Suprapubic skin (tissue), 4 donors: ENCODE results near the gene NLRX1. TPM values are rescaled to one million over a fixed set of nuclear protein-coding genes. Genes with fewer than 3 reads are reported as not detected.
"Not testable (repeated sequence)": the region's sequence is repeated elsewhere in the genome, so short reads cannot be mapped to it uniquely, and the experiment has no call there.

Experiments
- DNase-seq, 2 donors: peaks; one replicate each; pipeline ENCODE4 v3.0.0-alpha.2; 2019; ENCODE audit warnings: low spot score in 2 of 2
- H3K27ac ChIP-seq: fragments of 200-600 bp; sonication (generic); one replicate; pipeline ENCODE4 v1.5.1; 2019
- H3K27me3 ChIP-seq: fragments of 200-600 bp; sonication (generic); one replicate; pipeline ENCODE4 v1.5.1; 2019
- H3K36me3 ChIP-seq: fragments of 200-600 bp; sonication (generic); one replicate; pipeline ENCODE4 v1.5.1; 2019
- H3K4me1 ChIP-seq: fragments of 200-600 bp; sonication (generic); one replicate; pipeline ENCODE4 v1.5.1; 2019
- H3K4me3 ChIP-seq: fragments of 200-600 bp; sonication (generic); one replicate; pipeline ENCODE4 v1.5.1; 2019; ENCODE audit warnings: mild to moderate bottlenecking
- H3K9me3 ChIP-seq: fragments of 200-600 bp; sonication (generic); one replicate; pipeline ENCODE4 v1.5.1; 2019
- EP300 ChIP-seq: sonication (generic); formaldehyde crosslinking; IDR thresholded peaks from one replicate; pipeline ENCODE4 v1.6.1; 2017; ENCODE audit warnings: antibody characterized with exemption
- POLR2A ChIP-seq, 2 donors: fragments of 450-650 bp; IDR thresholded peaks; one replicate each; pipeline ENCODE4 v1.6.1; 2017; ENCODE audit warnings: antibody characterized with exemption in 2 of 2, mild to moderate bottlenecking in 2 of 2, moderate library complexity in 2 of 2
- POLR2AphosphoS5 ChIP-seq, 3 donors: sonication (generic); formaldehyde crosslinking; IDR thresholded peaks; one replicate each; pipeline ENCODE4 v1.6.1; 2017; ENCODE audit warnings: antibody characterized with exemption in 3 of 3
- WGBS: methylation state at CpG from one replicate; pipeline ENCODE4 v1.1.5; 2018; 5-methylcytosine and 5-hydroxymethylcytosine counted together
- total RNA-seq, 4 donors: library from RNA; depleted of rRNA; stranded (reverse); fragments of >200 nt; gene quantifications; one replicate each; pipeline ENCODE4 v1.1.0, GENCODE V29; 2016
- TF ChIP-seq, protein P1 (sequence below), 2 donors: fragments of 200-600 bp in 1 of 2; fragments of 450-650 bp in 1 of 2; sonication (generic) in 1 of 2; IDR thresholded peaks; one replicate each; pipeline ENCODE4 v1.5.1; 2016 to 2019; ENCODE audit warnings: antibody characterized with exemption in 2 of 2, mild to moderate bottlenecking in 1 of 2, moderate library complexity in 1 of 2

Gene NLRX1
- total RNA-seq, 4 donors from 2014 or later: 20.7 to 31.5 (median 30.4) TPM

DNA sequence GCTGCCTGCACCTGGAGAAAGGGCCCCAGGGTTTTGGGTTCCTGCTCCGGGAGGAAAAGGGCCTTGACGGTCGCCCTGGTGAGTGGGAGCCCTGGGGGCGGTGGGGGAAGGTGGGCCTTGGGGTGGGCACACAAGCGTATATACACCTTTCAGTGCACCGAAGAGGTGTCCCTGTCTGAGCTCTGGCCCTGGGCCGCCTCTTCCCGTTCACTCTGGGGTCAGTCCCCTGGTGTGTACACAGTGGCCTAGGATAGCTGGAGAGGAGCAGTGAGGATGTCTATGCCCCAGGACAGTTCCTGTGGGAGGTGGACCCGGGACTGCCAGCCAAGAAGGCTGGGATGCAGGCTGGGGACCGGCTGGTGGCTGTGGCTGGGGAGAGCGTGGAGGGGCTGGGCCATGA, 19.5 kb downstream of the NLRX1 start:
- Histone ChIP-seq H3K4me1 (no peaks in the 10 kb centered on the region), H3K4me3 (no peak overlapping the region)
- 90% methylated on average over 5 of the region's 11 CpGs for WGBS

GRCh38 chr11:119188887-119189286, 20.4 kb downstream of the NLRX1 start:
- Histone ChIP-seq H3K36me3 (peaks cover 2% of the 10 kb centered on the region), H3K4me1 (no peaks in the 10 kb centered on the region), H3K9me3 (no peaks in the 10 kb centered on the region), H3K27ac (no peak overlapping the region), H3K27me3 (no peaks in the 10 kb centered on the region), H3K4me3 (no peak overlapping the region)
- WGBS: 83% methylated on average over 8 of the region's 8 CpGs
- TF ChIP-seq EP300 (no peak), POLR2A (IDR thresholded peaks at IDR 0.05) (no peak), POLR2AphosphoS5 (IDR thresholded peaks at IDR 0.05) (no peak)
- TF ChIP-seq, protein P1, sequence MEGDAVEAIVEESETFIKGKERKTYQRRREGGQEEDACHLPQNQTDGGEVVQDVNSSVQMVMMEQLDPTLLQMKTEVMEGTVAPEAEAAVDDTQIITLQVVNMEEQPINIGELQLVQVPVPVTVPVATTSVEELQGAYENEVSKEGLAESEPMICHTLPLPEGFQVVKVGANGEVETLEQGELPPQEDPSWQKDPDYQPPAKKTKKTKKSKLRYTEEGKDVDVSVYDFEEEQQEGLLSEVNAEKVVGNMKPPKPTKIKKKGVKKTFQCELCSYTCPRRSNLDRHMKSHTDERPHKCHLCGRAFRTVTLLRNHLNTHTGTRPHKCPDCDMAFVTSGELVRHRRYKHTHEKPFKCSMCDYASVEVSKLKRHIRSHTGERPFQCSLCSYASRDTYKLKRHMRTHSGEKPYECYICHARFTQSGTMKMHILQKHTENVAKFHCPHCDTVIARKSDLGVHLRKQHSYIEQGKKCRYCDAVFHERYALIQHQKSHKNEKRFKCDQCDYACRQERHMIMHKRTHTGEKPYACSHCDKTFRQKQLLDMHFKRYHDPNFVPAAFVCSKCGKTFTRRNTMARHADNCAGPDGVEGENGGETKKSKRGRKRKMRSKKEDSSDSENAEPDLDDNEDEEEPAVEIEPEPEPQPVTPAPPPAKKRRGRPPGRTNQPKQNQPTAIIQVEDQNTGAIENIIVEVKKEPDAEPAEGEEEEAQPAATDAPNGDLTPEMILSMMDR (IDR thresholded peaks at IDR 0.05): no peak
- no peak for DNase-seq

More for the DNA sequence above, 19.5 kb downstream of the NLRX1 start:
- no peaks in the 10 kb centered on the region for H3K27me3 ChIP-seq
- no peak overlapping the region for H3K27ac ChIP-seq
- peaks cover 8% of the 10 kb centered on the region for H3K36me3 ChIP-seq
- no peak for DNase-seq
- no peaks in the 10 kb centered on the region for H3K9me3 ChIP-seq
- TF ChIP-seq POLR2A (IDR thresholded peaks at IDR 0.05) (no peak), POLR2AphosphoS5 (IDR thresholded peaks at IDR 0.05) (no peak), EP300 (no peak)
- TF ChIP-seq, protein P1 (IDR thresholded peaks at IDR 0.05): no peak

DNA sequence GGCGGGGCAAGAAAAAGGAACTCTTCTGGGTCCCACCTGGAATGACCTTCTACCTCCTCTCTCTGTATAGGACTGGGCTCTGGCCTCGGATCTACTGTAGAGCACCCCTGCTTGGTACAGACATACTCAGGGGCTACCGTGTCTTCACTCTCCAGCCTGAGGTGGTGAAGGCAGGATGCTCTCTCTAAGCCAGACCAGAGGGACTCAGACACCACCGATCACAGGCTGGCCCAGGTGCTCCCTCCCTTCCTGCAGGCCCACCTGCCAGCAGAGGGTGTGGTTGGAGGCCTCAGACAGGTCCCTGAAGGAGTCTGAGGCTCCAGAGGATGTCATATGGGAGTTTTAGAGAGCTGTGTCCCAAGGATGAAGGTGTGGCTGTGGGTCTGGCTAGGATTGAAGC, 20.9 kb downstream of the NLRX1 start:
- DNase-seq: no peak
- Histone ChIP-seq H3K4me3 (no peak overlapping the region), H3K36me3 (no peaks in the 10 kb centered on the region), H3K27me3 (no peaks in the 10 kb centered on the region), H3K27ac (no peak overlapping the region), H3K9me3 (no peaks in the 10 kb centered on the region), H3K4me1 (no peaks in the 10 kb centered on the region)
- 63% methylated on average over 2 of the region's 4 CpGs for WGBS
- TF ChIP-seq, protein P1 (IDR thresholded peaks at IDR 0.05): no peak
- TF ChIP-seq POLR2AphosphoS5 (IDR thresholded peaks at IDR 0.05): no peak
- TF ChIP-seq EP300: no peak
- TF ChIP-seq POLR2A (IDR thresholded peaks at IDR 0.05): no peak

GRCh38 chr11:119190531-119190930, 22.0 kb downstream of the NLRX1 start:
- Histone ChIP-seq H3K9me3 (no peaks in the 10 kb centered on the region), H3K36me3 (no peaks in the 10 kb centered on the region), H3K4me3 (no peak overlapping the region), H3K27ac (no peak overlapping the region), H3K4me1 (no peaks in the 10 kb centered on the region), H3K27me3 (no peaks in the 10 kb centered on the region)
- whole genome bisulfite sequencing: 79% methylated on average over 9 of the region's 9 CpGs
- DNase-seq: no peak
- TF ChIP-seq POLR2AphosphoS5 (IDR thresholded peaks at IDR 0.05) (no peak), EP300 (no peak), POLR2A (IDR thresholded peaks at IDR 0.05) (no peak)
- TF ChIP-seq, protein P1 (IDR thresholded peaks at IDR 0.05): no peak

DNA sequence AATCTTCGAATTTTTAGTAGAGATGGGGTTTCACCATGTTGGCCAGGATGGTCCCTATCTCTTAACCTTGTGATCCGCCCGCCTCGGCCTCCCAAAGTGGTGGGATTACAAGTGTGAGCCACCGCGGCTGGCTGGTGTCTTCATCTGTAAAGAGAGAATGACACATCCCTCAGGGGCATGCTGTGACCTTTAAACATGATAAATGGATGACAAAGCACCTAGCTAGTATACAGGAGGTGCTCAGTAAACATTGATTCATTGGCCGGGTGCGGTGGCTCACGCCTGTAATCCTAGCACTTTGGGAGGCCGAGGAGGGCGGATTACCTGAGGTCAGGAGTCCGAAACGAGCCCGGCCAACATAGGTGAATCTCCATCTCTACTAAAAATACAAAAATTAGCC, 22.7 kb downstream of the NLRX1 start:
- not testable (repeated sequence) for H3K36me3 ChIP-seq, DNase-seq, H3K27ac ChIP-seq, H3K27me3 ChIP-seq, H3K9me3 ChIP-seq, H3K4me1 ChIP-seq, H3K4me3 ChIP-seq
- 97% methylated on average over 14 of the region's 14 CpGs for WGBS

DNA sequence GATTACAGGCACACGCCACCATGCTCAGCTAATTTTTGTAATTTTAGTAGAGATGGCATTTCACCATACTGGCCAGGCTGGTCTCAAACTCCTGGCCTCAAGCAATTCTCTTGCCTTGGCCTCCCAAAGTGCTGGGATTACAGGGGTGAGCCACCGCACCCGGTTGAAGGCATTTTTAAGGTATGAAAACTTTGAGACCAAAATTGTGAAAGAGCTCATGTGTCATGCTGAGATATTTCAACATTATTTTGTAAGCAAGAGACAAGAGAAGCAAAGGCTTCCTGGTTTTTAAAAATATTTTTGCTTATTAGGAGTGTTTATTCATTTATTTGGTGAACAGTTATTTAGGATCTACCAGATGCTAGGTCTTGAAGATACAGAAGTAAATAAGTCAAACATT, 23.6 kb downstream of the NLRX1 start:
- no peaks in the 10 kb centered on the region for H3K9me3 ChIP-seq
- no peak for DNase-seq
- H3K27ac ChIP-seq: no peak overlapping the region
- peaks cover 6% of the 10 kb centered on the region for H3K4me1 ChIP-seq
- H3K27me3 ChIP-seq: no peaks in the 10 kb centered on the region
- H3K4me3 ChIP-seq: no peak overlapping the region
- H3K36me3 ChIP-seq: no peaks in the 10 kb centered on the region
- TF ChIP-seq, protein P1 (IDR thresholded peaks at IDR 0.05): no peak
- TF ChIP-seq EP300 (no peak), POLR2AphosphoS5 (IDR thresholded peaks at IDR 0.05) (no peak), POLR2A (IDR thresholded peaks at IDR 0.05) (no peak)
- 95% methylated on average over 3 of the region's 3 CpGs for WGBS
